Measurements from ENCODE around the gene CCR3.

Gene CCR3

DNA sequence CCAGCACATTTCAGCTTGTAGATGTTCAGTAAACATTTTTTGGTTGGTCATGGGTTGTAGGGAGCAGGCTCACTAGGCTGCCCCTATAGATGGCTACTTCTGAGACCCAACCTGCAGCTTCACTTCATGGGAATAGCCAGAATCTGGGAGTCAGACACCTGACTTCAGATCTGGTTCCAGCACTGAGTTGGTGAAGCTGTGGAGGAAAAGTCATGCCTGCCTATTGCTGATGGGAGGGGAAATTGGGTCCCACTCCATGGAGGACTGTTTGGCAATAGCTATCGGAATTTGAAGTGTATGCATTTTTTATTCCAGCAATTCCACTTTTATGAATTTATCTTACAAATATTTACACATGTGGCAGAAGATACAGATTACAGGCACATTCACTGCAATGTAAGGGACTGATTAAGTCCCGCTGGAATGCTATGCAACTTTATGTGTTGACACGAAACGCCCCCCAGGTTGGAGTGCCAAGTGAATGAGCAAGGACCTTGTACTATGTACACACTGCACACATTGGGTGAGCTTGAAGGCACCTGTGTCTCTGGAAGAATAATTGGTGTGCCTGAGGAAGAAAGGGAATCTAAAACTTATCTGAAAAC, 26.3 kb upstream of the CCR3 start:
- Histone ChIP-seq H3K9me3 (ENCODE audit: insufficient read depth, low read depth, low read length) (no peaks in the 10 kb centered on the region), H3K4me2 (ENCODE audit: low read depth, low read length, poor library complexity, severe bottlenecking) (no peak overlapping the region), H3K79me2 (ENCODE audit: insufficient read depth, low read length) (no peaks in the 10 kb centered on the region), H3K9me2 (replicated peaks; ENCODE audit: low read depth, low read length) (no peaks in the 10 kb centered on the region), H2AFZ (ENCODE audit: low read length) (no peak overlapping the region), H3K9ac (ENCODE audit: low read depth, low read length, poor library complexity, severe bottlenecking) (no peak overlapping the region), H3K36me3 (ENCODE audit: insufficient read depth, low read length) (no peaks in the 10 kb centered on the region), H3K27me3 (ENCODE audit: insufficient read depth, low read length, poor library complexity, severe bottlenecking) (no peaks in the 10 kb centered on the region), H3K4me1 (ENCODE audit: insufficient read depth, low read length, poor library complexity, severe bottlenecking) (peaks cover 28% of the 10 kb centered on the region), H3K4me3 (ENCODE audit: low read length, poor library complexity, severe bottlenecking) (no peak overlapping the region), H3F3A (ENCODE audit: low read depth) (no peaks in the 10 kb centered on the region), H4K20me1 (ENCODE audit: insufficient read depth, low read length, poor library complexity, severe bottlenecking) (no peaks in the 10 kb centered on the region)
- no peak for TF ChIP-seq EZH2phosphoT487 (IDR thresholded peaks at IDR 0.05; ENCODE audit: borderline replicate concordance)
- TF ChIP-seq, protein P1, sequence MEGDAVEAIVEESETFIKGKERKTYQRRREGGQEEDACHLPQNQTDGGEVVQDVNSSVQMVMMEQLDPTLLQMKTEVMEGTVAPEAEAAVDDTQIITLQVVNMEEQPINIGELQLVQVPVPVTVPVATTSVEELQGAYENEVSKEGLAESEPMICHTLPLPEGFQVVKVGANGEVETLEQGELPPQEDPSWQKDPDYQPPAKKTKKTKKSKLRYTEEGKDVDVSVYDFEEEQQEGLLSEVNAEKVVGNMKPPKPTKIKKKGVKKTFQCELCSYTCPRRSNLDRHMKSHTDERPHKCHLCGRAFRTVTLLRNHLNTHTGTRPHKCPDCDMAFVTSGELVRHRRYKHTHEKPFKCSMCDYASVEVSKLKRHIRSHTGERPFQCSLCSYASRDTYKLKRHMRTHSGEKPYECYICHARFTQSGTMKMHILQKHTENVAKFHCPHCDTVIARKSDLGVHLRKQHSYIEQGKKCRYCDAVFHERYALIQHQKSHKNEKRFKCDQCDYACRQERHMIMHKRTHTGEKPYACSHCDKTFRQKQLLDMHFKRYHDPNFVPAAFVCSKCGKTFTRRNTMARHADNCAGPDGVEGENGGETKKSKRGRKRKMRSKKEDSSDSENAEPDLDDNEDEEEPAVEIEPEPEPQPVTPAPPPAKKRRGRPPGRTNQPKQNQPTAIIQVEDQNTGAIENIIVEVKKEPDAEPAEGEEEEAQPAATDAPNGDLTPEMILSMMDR (conservative IDR thresholded peaks at IDR 0.05; ENCODE audit: low read length), result no peak

DNA sequence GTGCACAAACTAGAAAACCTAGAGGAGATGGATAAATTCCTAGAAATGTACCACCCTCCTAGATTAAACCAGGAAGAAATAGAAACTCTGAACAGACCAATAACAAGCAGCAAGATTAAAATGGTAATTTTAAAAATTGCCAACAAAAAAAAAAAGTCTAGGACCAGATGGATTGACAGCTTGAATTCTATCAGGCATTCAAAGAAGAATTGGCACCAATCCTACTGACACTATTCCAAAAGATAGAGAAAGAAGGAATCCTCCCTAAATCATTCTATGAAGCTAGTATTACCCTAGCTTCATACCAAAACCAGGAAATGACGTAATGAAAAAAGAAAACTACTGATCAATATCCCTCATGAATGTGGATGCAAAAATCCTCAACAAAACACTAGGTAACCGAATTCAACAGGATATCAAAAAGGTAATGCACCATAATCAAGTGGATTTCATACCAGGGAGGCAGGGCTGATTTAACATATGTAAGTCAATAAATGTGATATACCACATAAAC, 24.0 kb upstream of the CCR3 start:
- H3K4me2 ChIP-seq (ENCODE audit: low read depth, low read length, poor library complexity, severe bottlenecking), result no peak overlapping the region
- no peak overlapping the region for H3K4me3 ChIP-seq (ENCODE audit: low read length, poor library complexity, severe bottlenecking)
- H2AFZ ChIP-seq (ENCODE audit: low read length), result no peak overlapping the region
- H3K36me3 ChIP-seq (ENCODE audit: insufficient read depth, low read length), result no peaks in the 10 kb centered on the region
- no peak for TF ChIP-seq EZH2phosphoT487 (IDR thresholded peaks at IDR 0.05; ENCODE audit: borderline replicate concordance)
- TF ChIP-seq, protein P1 (conservative IDR thresholded peaks at IDR 0.05; ENCODE audit: low read length), result no peak
- H3F3A ChIP-seq (ENCODE audit: low read depth), result no peaks in the 10 kb centered on the region
- H3K9me2 ChIP-seq (replicated peaks; ENCODE audit: low read depth, low read length), result no peaks in the 10 kb centered on the region
- H3K9me3 ChIP-seq (ENCODE audit: insufficient read depth, low read depth, low read length), result no peaks in the 10 kb centered on the region
- peaks cover 18% of the 10 kb centered on the region for H3K4me1 ChIP-seq (ENCODE audit: insufficient read depth, low read length, poor library complexity, severe bottlenecking)
- H3K79me2 ChIP-seq (ENCODE audit: insufficient read depth, low read length), result no peaks in the 10 kb centered on the region
- H4K20me1 ChIP-seq (ENCODE audit: insufficient read depth, low read length, poor library complexity, severe bottlenecking), result no peaks in the 10 kb centered on the region
- no peak overlapping the region for H3K9ac ChIP-seq (ENCODE audit: low read depth, low read length, poor library complexity, severe bottlenecking)
- H3K27me3 ChIP-seq (ENCODE audit: insufficient read depth, low read length, poor library complexity, severe bottlenecking), result no peaks in the 10 kb centered on the region

DNA sequence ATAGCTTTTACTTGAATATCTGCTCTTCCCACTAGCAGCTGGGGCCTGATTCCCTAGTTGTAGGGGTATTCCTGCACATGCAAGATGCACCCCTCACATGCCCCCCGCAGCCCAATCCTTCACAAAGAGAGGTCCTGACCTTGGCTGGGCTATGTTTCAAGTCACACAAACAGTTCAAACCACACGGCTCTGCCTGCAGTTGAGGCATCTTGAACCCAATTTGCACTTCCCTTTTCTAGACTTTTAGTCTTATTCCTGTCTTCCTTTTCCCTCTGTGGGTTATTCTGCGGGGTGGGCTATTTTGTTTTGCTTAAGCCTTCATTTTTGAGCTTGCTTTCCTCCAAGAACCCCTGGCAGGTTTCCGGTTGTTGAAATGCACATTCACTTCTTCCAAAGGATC, 20.9 kb upstream of the CCR3 start:
- H4K20me1 ChIP-seq (ENCODE audit: insufficient read depth, low read length, poor library complexity, severe bottlenecking), result no peaks in the 10 kb centered on the region
- H3K4me1 ChIP-seq (ENCODE audit: insufficient read depth, low read length, poor library complexity, severe bottlenecking), result no peaks in the 10 kb centered on the region
- no peak overlapping the region for H3K4me2 ChIP-seq (ENCODE audit: low read depth, low read length, poor library complexity, severe bottlenecking)
- H3K79me2 ChIP-seq (ENCODE audit: insufficient read depth, low read length), result no peaks in the 10 kb centered on the region
- H3K27me3 ChIP-seq (ENCODE audit: insufficient read depth, low read length, poor library complexity, severe bottlenecking), result no peaks in the 10 kb centered on the region
- H3K36me3 ChIP-seq (ENCODE audit: insufficient read depth, low read length), result no peaks in the 10 kb centered on the region
- H3K9ac ChIP-seq (ENCODE audit: low read depth, low read length, poor library complexity, severe bottlenecking), result no peak overlapping the region
- no peaks in the 10 kb centered on the region for H3F3A ChIP-seq (ENCODE audit: low read depth)
- H3K9me2 ChIP-seq (replicated peaks; ENCODE audit: low read depth, low read length), result no peaks in the 10 kb centered on the region
- TF ChIP-seq, protein P1 (conservative IDR thresholded peaks at IDR 0.05; ENCODE audit: low read length), result no peak
- TF ChIP-seq EZH2phosphoT487 (IDR thresholded peaks at IDR 0.05; ENCODE audit: borderline replicate concordance), result no peak
- no peak overlapping the region for H2AFZ ChIP-seq (ENCODE audit: low read length)
- H3K4me3 ChIP-seq (ENCODE audit: low read length, poor library complexity, severe bottlenecking), result no peak overlapping the region
- H3K9me3 ChIP-seq (ENCODE audit: insufficient read depth, low read depth, low read length), result 0 out of 2 replicates have a peak, but pooled peaks cover 1% of the 10 kb centered on the region
